Fibroblast of villous mesenchyme (primary cell): ENCODE results near the gene NUFIP1. TPM values are rescaled to one million over a fixed set of nuclear protein-coding genes. Genes with fewer than 3 reads are reported as not detected.
A peak's percentile ranks its signal among the peaks of the same experiment; 100 is the strongest.

Experiments
- DNase-seq: peaks from one replicate; pipeline ENCODE4 v3.0.0-alpha.2; 2010; ENCODE audit warnings: low read depth
- H3K4me3 ChIP-seq: 2 replicates; pipeline ENCODE4 v1.5.1; 2011; ENCODE audit warnings: low read depth, mild to moderate bottlenecking, low read length
- CTCF ChIP-seq: IDR thresholded peaks from 2 replicates; pipeline ENCODE4 v1.5.1; 2012; ENCODE audit warnings: low read depth, mild to moderate bottlenecking, low read length; ENCODE audit not compliant: insufficient read depth
- total RNA-seq: library from RNA; depleted of rRNA; stranded (reverse); fragments of >200 nt; gene quantifications from 2 replicates; pipeline ENCODE4 v1.2.3, GENCODE V29; 2012

Gene NUFIP1
- total RNA-seq, 1 donor, result 4.7 TPM

DNA sequence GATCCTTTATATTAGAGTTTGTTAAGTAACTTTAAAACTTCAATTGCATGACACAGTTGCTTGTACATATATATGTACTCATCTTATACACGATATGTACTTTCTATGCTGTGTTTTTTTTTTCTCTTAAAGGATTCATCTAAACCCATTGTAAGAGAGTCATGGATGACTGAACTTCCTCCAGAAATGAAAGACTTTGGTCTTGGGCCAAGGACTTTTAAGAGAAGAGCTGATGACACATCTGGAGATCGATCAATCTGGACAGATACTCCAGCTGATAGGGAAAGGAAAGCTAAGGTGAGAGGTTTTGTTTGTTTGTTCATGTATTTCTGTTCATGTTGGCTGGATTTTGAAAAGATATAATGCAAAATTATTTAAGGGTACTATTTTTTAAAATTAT is 26.0 kb upstream of the NUFIP1 start:
- TF ChIP-seq CTCF, result no peak
- H3K4me3 ChIP-seq, result no peak overlapping the region
- DNase-seq, result no peak

DNA sequence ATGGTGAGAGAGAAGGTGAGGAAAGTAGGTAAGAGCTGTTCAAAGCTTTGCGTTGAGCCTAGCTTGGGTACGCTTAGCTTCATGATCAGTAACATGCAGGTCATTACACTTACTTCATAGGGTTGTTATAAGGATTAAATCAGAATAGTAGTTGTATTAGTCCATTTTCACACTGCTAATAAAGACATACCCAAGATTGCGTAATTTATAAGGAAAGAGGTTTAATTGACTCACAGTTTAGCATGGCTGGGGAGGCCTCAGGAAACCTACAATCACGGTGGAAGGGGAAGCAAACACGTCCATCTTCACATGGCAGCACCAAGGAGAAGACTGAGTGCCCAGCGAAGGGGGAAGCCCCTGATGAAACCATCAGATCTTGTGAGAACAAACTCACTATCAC is 21.9 kb upstream of the NUFIP1 start:
- TF ChIP-seq CTCF, result no peak
- DNase-seq, result no peak
- H3K4me3 ChIP-seq, result no peak overlapping the region

GRCh38 chr13:45007823-45008222 is 18.6 kb upstream of the NUFIP1 start:
- TF ChIP-seq CTCF, result no peak
- H3K4me3 ChIP-seq, result no peak overlapping the region
- no peak for DNase-seq

- H3K4me3 ChIP-seq, result no peak overlapping the region
- DNase-seq, result no peak
- no peak for TF ChIP-seq CTCF
These were observed 18.0 kb upstream of the NUFIP1 start for GRCh38 chr13:45007225-45007624.

- no peak for DNase-seq
- no peak overlapping the region for H3K4me3 ChIP-seq
- no peak for TF ChIP-seq CTCF
These were observed 14.8 kb upstream of the NUFIP1 start for GRCh38 chr13:45004096-45004495.

GRCh38 chr13:45003417-45003816 is 14.1 kb upstream of the NUFIP1 start:
- DNase-seq, result no peak
- no peak for TF ChIP-seq CTCF
- no peak overlapping the region for H3K4me3 ChIP-seq

DNA sequence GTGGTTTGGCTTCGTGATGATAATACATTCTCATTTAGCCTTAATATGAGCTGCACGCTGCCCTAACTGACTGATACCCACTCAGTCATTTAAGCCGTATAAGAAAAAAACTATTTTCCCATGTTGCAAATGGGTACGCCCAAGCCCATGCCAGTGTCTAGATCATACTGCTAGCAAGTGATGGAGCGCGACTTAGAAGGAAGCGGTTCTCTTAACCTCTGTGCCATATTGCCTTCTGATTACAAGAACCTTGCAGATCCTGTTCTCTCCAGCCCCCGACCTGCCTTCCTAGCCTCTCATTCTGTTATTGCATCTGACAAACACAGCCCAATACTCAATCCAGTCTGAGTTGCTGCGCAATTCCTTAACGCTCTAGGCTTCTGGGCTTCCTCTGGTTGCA is 670 bp upstream of the NUFIP1 start:
- peak; percentile 8 for DNase-seq
- no peak for TF ChIP-seq CTCF
- H3K4me3 ChIP-seq, result peak overlapping the region; percentile 99
